Fibroblast of pulmonary artery (primary cell): Measurements from ENCODE around the gene BCAR1.

Experiments used
- DNase-seq: peaks from one replicate; pipeline ENCODE4 v3.0.0-alpha.2; 2010; ENCODE audit warnings: low read depth
- H3K4me3 ChIP-seq: replicated peaks from 2 replicates; pipeline ENCODE4 v1.5.1; 2011; ENCODE audit warnings: low read depth, mild to moderate bottlenecking, control low read depth, low read length, moderate library complexity
- CTCF ChIP-seq: IDR thresholded peaks from 2 replicates; pipeline ENCODE4 v1.5.1; 2011; ENCODE audit warnings: mild to moderate bottlenecking, control low read depth, low read length, inconsistent platforms; ENCODE audit errors: missing control alignments

The BCAR1 gene

GRCh38 chr16:75233611-75233938, 17.8 kb downstream of the BCAR1 start:
- no peak for DNase-seq
- no peak for TF ChIP-seq CTCF
- H3K4me3 ChIP-seq = no peak overlapping the region

DNA sequence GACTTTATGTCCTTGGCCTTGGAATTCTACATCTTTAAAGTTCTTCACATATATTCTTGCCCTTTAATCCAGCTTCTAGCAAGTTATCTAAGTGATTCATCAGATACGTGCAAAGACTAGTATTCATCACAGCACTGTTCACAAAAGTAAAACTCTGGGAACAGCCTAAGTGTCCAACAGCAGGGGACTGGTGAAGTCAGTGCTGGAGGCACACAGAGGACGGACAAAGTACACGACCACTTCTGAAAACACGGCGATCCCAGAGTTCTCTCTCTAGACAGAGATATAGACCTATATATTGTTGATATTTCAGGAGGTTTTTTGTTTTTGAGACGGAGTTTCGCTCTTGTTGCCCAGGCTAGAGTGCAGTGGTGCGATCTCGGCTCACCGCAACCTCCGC, 19.9 kb downstream of the BCAR1 start:
- no peak for DNase-seq
- H3K4me3 ChIP-seq = no peak overlapping the region
- TF ChIP-seq CTCF = no peak

DNA sequence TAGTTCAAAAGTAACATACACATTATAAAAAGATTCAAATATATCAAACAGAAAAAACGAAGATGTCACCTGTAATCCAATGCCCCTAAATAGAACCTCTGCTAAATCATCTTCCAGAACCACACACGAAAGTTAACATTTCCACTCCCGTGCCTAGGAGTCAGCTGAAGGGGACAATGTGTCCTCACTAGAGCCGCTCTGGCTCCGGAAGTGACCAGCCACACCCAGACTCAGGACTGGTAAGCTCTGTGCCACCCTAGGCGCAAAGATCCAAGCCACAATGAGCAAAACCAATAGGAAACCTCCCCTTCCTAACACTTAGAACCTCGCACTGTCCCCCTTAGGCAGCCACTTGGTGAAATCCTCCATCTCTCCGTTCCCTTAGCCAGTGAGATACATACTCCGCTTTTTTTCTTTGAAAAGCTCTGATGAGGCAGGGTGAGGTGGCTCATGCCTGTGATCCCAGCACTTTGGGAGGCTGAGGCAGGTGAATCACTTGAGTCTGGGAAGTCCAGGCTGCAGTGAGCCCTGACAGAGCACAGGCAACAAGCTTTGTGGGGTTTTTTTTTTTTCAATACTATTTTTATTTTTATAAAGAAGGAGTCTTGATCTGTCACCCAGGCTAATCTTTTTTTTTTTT, 20.8 kb downstream of the BCAR1 start:
- no peak for DNase-seq
- no peak for TF ChIP-seq CTCF
- no peak overlapping the region for H3K4me3 ChIP-seq

- TF ChIP-seq CTCF = no peak
- H3K4me3 ChIP-seq = no peak overlapping the region
- DNase-seq = no peak
Observed at GRCh38 chr16:75229172-75230031, 22.0 kb downstream of the BCAR1 start.

GRCh38 chr16:75228143-75228976, 23.1 kb downstream of the BCAR1 start:
- no peak for TF ChIP-seq CTCF
- H3K4me3 ChIP-seq = no peak overlapping the region
- no peak for DNase-seq

DNA sequence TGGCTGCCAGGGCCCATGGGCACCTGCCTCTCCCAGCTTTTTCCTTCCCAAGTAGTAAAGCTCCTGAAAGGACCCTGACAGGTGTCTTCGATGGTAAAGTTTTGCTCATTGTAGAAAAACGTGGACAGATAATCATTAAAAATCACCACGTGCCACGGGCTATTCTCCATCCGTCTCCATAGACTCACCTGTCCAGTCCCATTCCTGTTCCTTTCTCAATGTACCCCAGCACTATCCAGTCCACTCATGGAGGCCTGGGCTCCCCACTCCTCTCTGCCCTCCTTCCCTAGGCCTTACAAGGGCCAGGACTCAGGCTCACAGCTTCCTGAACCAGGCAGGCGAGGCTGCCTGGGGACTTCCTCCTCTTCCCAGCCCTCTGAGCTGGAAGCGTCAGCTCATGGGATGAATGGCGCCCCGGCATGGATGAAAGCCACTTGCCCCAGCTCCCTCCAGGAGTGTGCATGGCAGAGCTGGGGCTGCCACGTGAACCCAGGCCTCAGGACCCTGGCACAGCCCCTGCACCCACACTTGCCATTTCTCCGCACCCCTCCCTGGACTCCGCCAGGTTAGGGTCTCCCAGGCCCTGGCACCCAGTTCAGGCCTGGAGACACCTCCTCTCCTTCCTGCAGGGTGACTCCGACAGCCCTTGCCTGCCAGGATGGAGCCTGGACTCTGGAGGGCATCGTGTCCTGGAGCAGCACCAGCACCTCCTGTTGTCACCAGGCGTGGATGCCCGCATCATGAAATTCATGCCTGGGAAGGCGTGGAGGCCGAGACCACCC, 23.9 kb downstream of the BCAR1 start:
- no peak for TF ChIP-seq CTCF
- H3K4me3 ChIP-seq = no peak overlapping the region

More for the DNA sequence above, 23.9 kb downstream of the BCAR1 start:
- DNase-seq = no peak
